Right lobe of liver (tissue), 6 donors: Measurements from ENCODE around the gene HEATR5B. TPM values are rescaled to one million over a fixed set of nuclear protein-coding genes. Genes with fewer than 3 reads are reported as not detected.
A peak's percentile ranks its signal among the peaks of the same experiment; 100 is the strongest.
"Not testable (repeated sequence)": the region's sequence is repeated elsewhere in the genome, so short reads cannot be mapped to it uniquely, and the experiment has no call there.

Source experiments
- ATAC-seq, 4 donors: fragments of 200-7000 bp; cut with Tn5 transposase; one replicate each; pipeline ENCODE4 v1.9.1; 2020; ENCODE audit warnings: mild to moderate bottlenecking in 4 of 4, moderate library complexity in 4 of 4
- DNase-seq, 3 donors: peaks; one replicate each; pipeline ENCODE4 v3.0.0-alpha.2; 2020
- H3K27ac ChIP-seq, 3 donors: fragments of 200-600 bp; one replicate each; pipeline ENCODE4 v1.8.0; 2022
- H3K27me3 ChIP-seq, 2 donors: fragments of 200-600 bp; one replicate each; pipeline ENCODE4 v1.8.0; 2022
- H3K36me3 ChIP-seq, 4 donors: fragments of 200-600 bp; sonication (generic) in 1 of 4; one replicate each; pipeline versions ENCODE4 v1.5.1 to v1.8.0; 2017 to 2022; ENCODE audit warnings: control low read depth in 1 of 4
- H3K4me1 ChIP-seq, 4 donors: fragments of 200-600 bp; sonication (generic) in 1 of 4; one replicate each; pipeline versions ENCODE4 v1.5.1 to v1.8.0; 2017 to 2022; ENCODE audit warnings: control low read depth in 1 of 4
- H3K4me3 ChIP-seq, 3 donors: fragments of 200-600 bp; one replicate each; pipeline ENCODE4 v1.8.0; 2022
- H3K9me3 ChIP-seq, 4 donors: fragments of 200-600 bp; sonication (generic) in 1 of 4; one replicate each; pipeline versions ENCODE4 v1.5.1 to v1.8.0; 2017 to 2022; ENCODE audit warnings: control low read depth in 1 of 4
- CTCF ChIP-seq, 4 donors: fragments of 200-600 bp in 3 of 4; fragments of 450-650 bp in 1 of 4; IDR thresholded peaks; one replicate each; pipeline versions ENCODE4 v1.5.1 to v1.8.0; 2016 to 2022; ENCODE audit warnings: antibody characterized with exemption in 4 of 4, mild to moderate bottlenecking in 2 of 4
- POLR2A ChIP-seq: fragments of 450-650 bp; IDR thresholded peaks from one replicate; pipeline ENCODE4 v1.6.1; 2017; ENCODE audit warnings: antibody characterized with exemption, mild to moderate bottlenecking
- WGBS: methylation state at CpG from one replicate; pipeline ENCODE4 v1.1.6; 2018; ENCODE audit warnings: low coverage, low lambda C conversion rate; ENCODE audit not compliant: insufficient coverage; ENCODE audit errors: missing lambda C conversion rate; 5-methylcytosine and 5-hydroxymethylcytosine counted together
- intact Hi-C, 2 donors: fragments of 100-400 bp; cut with DNase I; formaldehyde crosslinking; loops; one replicate each; pipeline versions ENCODE4 v1.11.2 to v1.14.1; 2022
- total RNA-seq, 6 experiments: library from RNA; depleted of rRNA in 2 of 6; stranded (reverse); fragments of >200 nt in 2 of 6; fragmentation: NEBNext Ultra II Directional in 3 of 6; extraction: Animal tissue kit (Norgen Biotek cat#: 25700) in 3 of 6; gene quantifications; one replicate each; pipeline versions ENCODE4 v1.1.0 to v1.2.4, GENCODE V29; 2016 to 2023
- donor health status: DM: no; HTN: yes; CAD: no.
- donor health status: DM: no; HTN: no; CAD: no.
- donor health status: DM: no; HTN: no; CAD: no.
- donor health status: DM: no; HTN: yes; CAD: no.
- donor health status: DM: no; HTN: yes; CAD: no.

Gene HEATR5B
- total RNA-seq, 6 experiments from 2014 or later, result 7.7 to 11.7 (median 9.2) TPM

DNA sequence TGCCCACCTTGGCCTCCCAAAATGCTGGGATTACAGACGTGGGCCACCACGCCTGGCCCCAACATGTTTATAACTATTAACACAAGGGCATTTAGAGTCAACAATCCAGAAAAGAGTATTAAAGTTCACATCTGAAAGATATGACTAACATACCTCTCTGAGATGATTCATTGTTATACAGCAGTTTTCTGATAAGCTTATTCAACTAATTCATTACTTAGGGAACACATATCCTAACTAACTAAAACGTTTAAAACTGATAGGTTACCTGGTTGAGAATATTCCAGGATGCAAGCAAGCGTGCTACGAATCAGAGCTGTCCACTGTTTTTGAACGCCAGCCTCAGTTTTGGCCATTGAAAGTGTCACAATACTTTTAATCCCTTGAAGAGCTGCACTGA lies 83.9 kb downstream of the HEATR5B start:
- 87% methylated on average over 6 of the region's 6 CpGs for WGBS
- Histone ChIP-seq H3K27me3 (no peaks in the 10 kb centered on the region), H3K9me3 (no peaks in the 10 kb centered on the region), H3K4me1 (no peaks in the 10 kb centered on the region), H3K36me3 (peaks cover 0 to 56% (median 18%) of the 10 kb centered on the region in 4 donors), H3K27ac (no peak overlapping the region), H3K4me3 (no peak overlapping the region)
- no peak for ATAC-seq
- TF ChIP-seq CTCF (IDR thresholded peaks at IDR 0.05) (no peak), POLR2A (no peak)
- intact Hi-C loops, result no loop called here
- no peak for DNase-seq

DNA sequence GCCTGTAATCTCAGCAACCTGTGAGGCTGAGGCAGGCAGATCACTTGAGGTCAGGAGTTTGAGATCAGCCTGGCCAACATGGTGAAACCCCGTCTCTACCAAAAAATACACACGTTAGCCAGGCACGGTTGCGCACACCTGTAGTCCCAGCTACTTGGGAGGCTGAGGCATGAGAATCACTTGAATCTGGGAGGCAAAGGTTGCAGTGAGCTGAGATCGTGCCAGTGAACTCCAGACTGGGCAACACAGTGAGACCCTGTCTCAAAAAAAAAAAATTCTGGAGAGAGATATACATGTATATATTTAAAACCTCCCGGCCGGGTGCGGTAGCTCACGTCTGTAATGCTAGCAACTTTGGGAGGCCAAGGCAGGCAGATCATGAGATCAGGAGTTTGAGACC lies 84.8 kb downstream of the HEATR5B start:
- intact Hi-C loops, H3K9me3 ChIP-seq, H3K27ac ChIP-seq, H3K4me3 ChIP-seq, H3K4me1 ChIP-seq, H3K27me3 ChIP-seq, ATAC-seq, DNase-seq: not testable (repeated sequence)
- WGBS, result 97% methylated on average over 8 of the region's 9 CpGs
- H3K36me3 ChIP-seq, result peaks cover 0 to 49% (median 17%) of the 10 kb centered on the region in 4 donors

DNA sequence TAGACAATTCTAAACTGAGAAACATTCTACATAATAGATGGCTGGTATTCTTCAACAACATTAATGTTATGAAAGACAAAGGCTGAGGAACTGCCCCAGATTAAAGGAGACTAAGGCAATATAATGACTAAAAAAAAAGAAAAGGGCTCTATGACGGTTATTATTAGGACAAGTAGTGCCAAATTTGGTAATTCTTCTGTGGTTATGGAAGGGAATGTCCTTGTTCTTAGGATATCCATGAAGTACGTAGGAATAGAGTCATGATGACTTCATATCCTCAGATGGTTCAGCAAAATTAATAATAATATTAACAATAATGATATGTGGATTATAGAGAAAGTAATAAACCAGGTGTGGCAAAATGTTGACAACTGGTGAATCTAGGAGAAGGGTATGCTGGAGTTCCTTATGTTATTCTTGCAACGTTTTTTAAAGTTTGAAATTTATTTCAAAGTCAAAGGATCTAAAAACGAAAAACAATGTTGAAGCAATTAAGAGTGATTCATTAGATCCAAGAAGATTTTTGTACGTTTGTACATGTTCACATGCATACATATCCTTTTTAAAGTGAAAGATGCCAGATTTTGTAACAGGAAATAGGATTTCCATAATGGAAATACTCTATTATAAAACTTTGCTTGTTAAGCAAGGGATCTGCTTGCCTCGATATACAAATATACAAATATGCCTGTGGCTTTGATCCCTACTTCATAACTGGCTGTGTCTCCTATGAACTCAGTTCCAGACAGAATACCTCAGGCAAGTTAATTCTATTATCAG lies 90.1 kb downstream of the HEATR5B start:
- WGBS, result 84% methylated on average over 6 of the region's 6 CpGs
- Histone ChIP-seq H3K27me3 (no peaks in the 10 kb centered on the region), H3K27ac (no peak overlapping the region), H3K36me3 (peaks cover 0 to 4% (median 0%) of the 10 kb centered on the region in 4 donors), H3K9me3 (no peaks in the 10 kb centered on the region), H3K4me1 (no peaks in the 10 kb centered on the region), H3K4me3 (no peak overlapping the region)
- TF ChIP-seq POLR2A, result no peak
- no peak for TF ChIP-seq CTCF (IDR thresholded peaks at IDR 0.05)
- DNase-seq, result no peak
- ATAC-seq, result no peak
- intact Hi-C loops, result no loop called here

DNA sequence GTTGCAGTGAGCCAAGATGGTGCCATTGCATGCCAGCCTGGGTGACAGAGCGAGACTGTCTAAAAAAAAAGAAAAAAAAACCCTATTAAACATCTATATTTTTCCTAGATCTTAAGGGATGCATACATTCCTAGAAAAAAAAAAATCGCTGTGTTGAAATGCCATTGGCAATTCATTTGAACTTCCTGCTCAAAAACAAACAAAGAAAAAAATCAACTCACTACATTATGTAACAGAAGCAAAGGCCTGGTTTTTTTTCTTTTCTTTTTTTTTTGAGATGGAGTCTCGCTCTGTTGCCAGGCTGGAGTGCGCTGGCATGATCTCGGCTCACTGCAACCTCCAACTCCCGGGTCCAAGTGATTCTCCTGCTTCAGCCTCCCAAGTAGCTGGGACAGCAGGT lies 96.2 kb downstream of the HEATR5B start:
- Histone ChIP-seq H3K4me1 (no peaks in the 10 kb centered on the region), H3K36me3 (no peaks in the 10 kb centered on the region), H3K4me3 (no peak overlapping the region), H3K27me3 (no peaks in the 10 kb centered on the region), H3K9me3 (no peaks in the 10 kb centered on the region), H3K27ac (no peak overlapping the region)
- TF ChIP-seq CTCF (IDR thresholded peaks at IDR 0.05), result no peak
- DNase-seq (no peak), ATAC-seq (peak; percentile 19 to 69 (median 42))
- 45% methylated on average over 5 of the region's 6 CpGs for WGBS
- intact Hi-C loops, result no loop called here

- Histone ChIP-seq H3K4me3 (no peak overlapping the region), H3K9me3 (no peaks in the 10 kb centered on the region), H3K27ac (no peak overlapping the region), H3K27me3 (no peaks in the 10 kb centered on the region), H3K4me1 (no peaks in the 10 kb centered on the region), H3K36me3 (peaks cover 0 to 6% (median 3%) of the 10 kb centered on the region in 4 donors)
- DNase-seq (no peak), ATAC-seq (no peak)
- TF ChIP-seq POLR2A, result no peak
- TF ChIP-seq CTCF (IDR thresholded peaks at IDR 0.05), result no peak
- WGBS, result 78% methylated on average over 3 of the region's 3 CpGs
- intact Hi-C loops, result no loop called here
Measured at GRCh38 chr2:36982467-36982866, 101.7 kb downstream of the HEATR5B start.
